Vagina (tissue), 2 donors: Measurements from ENCODE around the gene URM1.

Experiments used
- CTCF ChIP-seq, 3 experiments: fragments of 450-650 bp in 2 of 3; fragments of 200-600 bp in 1 of 3; sonication (generic) in 1 of 3; IDR thresholded peaks; one replicate each; pipeline ENCODE4 v1.5.1; 2017 to 2019; ENCODE audit warnings: antibody characterized with exemption in 3 of 3, mild to moderate bottlenecking in 2 of 3, moderate library complexity in 2 of 3
- POLR2A ChIP-seq, 2 donors: fragments of 450-650 bp; IDR thresholded peaks; one replicate each; pipeline ENCODE4 v1.6.1; 2017; ENCODE audit warnings: antibody characterized with exemption in 2 of 2, mild to moderate bottlenecking in 2 of 2, moderate library complexity in 2 of 2
- POLR2AphosphoS5 ChIP-seq, 2 donors: sonication (generic); formaldehyde crosslinking; IDR thresholded peaks; one replicate each; pipeline ENCODE4 v1.9.0; 2017; ENCODE audit warnings: antibody characterized with exemption in 2 of 2, mild to moderate bottlenecking in 2 of 2, low read depth in 1 of 2; ENCODE audit not compliant: insufficient read depth in 1 of 2

- TF ChIP-seq CTCF (IDR thresholded peaks at IDR 0.05) (no peak), POLR2A (IDR thresholded peaks at IDR 0.05) (no peak), POLR2AphosphoS5 (IDR thresholded peaks at IDR 0.05; ENCODE audit: insufficient read depth in 1 of 2, low read depth in 1 of 2) (no peak)
These were observed 40.4 kb downstream of the URM1 start for GRCh38 chr9:128411364-128412119.
